Measurements from ENCODE around the gene GLT6D1. TPM values are rescaled to one million over a fixed set of nuclear protein-coding genes. Genes with fewer than 3 reads are reported as not detected.

The GLT6D1 gene
- total and polyA plus RNA-seq, 2 of the 4 experiments (the other 2 are of a cell fraction): not detected

Other genes starting within 250 kb of the GLT6D1 start
- gene PPP1R26, start 159.8 kb downstream of the GLT6D1 start, total RNA-seq (2012; rRNA removed): 3.8 and 4.4 TPM in 2 replicates
- 5.6 and 6.0 TPM in 2 replicates for gene PPP1R26, start 159.8 kb downstream of the GLT6D1 start, polyA plus RNA-seq (2012; rRNA removed)
- gene MRPS2, start 138.9 kb downstream of the GLT6D1 start, total RNA-seq (2012; rRNA removed): 53.1 and 54.4 TPM in 2 replicates
- 104 and 142 TPM in 2 replicates for gene MRPS2, start 138.9 kb downstream of the GLT6D1 start, polyA plus RNA-seq (2012; rRNA removed)
- gene LCN1, start 118.1 kb downstream of the GLT6D1 start, total RNA-seq (2012; rRNA removed): not detected in 2 replicates
- not detected in 2 replicates for gene LCN1, start 118.1 kb downstream of the GLT6D1 start, polyA plus RNA-seq (2012; rRNA removed)
- not detected in 2 replicates for gene OBP2A, start 93.4 kb downstream of the GLT6D1 start, total RNA-seq (2012; rRNA removed)
- not detected in 2 replicates for gene OBP2A, start 93.4 kb downstream of the GLT6D1 start, polyA plus RNA-seq (2012; rRNA removed)
- gene PAEP, start 77.8 kb downstream of the GLT6D1 start, total RNA-seq (2012; rRNA removed): not detected in 2 replicates
- gene PAEP, start 77.8 kb downstream of the GLT6D1 start, polyA plus RNA-seq (2012; rRNA removed): not detected in 2 replicates
- gene LCN9, start 23.8 kb upstream of the GLT6D1 start, total RNA-seq (2012; rRNA removed): not detected in 2 replicates
- gene LCN9, start 23.8 kb upstream of the GLT6D1 start, polyA plus RNA-seq (2012; rRNA removed): not detected in 2 replicates
- gene SOHLH1, start 59.9 kb upstream of the GLT6D1 start, total RNA-seq (2012; rRNA removed): not detected in 2 replicates
- not detected in 2 replicates for gene SOHLH1, start 59.9 kb upstream of the GLT6D1 start, polyA plus RNA-seq (2012; rRNA removed)
- not detected in 2 replicates for gene KCNT1, start 62.6 kb upstream of the GLT6D1 start, total RNA-seq (2012; rRNA removed)
- not detected in 2 replicates for gene KCNT1, start 62.6 kb upstream of the GLT6D1 start, polyA plus RNA-seq (2012; rRNA removed)

All from IMR-90 (cell line).